GM10248 (cell line): ENCODE measurements around the gene TMEM63A.

Source experiments
- CTCF ChIA-PET: fragments of 300-600 bp; sonication (Branson Sonifier 250); formaldehyde crosslinking; extraction: SDS; loops from one replicate; lab custom pipeline; 2021; ENCODE audit warnings: antibody characterized with exemption; lab: Yijun Ruan, JAX
- POLR2A ChIA-PET: fragments of 350-650 bp; sonication (Branson Sonifier 250); formaldehyde crosslinking; extraction: SDS; loops from one replicate; lab custom pipeline; 2020; ENCODE audit warnings: antibody characterized with exemption; lab: Yijun Ruan, JAX
- DNase-seq: peaks from one replicate; pipeline ENCODE4 v3.0.0; 2012; ENCODE audit errors: extremely low spot score
- TF ChIP-seq, protein P1 (sequence below): IDR thresholded peaks from 2 replicates; pipeline ENCODE4 v1.5.1; 2012; ENCODE audit warnings: mild to moderate bottlenecking, low read depth; ENCODE audit errors: extremely low read depth, missing control alignments, control extremely low read depth

The TMEM63A gene

DNA sequence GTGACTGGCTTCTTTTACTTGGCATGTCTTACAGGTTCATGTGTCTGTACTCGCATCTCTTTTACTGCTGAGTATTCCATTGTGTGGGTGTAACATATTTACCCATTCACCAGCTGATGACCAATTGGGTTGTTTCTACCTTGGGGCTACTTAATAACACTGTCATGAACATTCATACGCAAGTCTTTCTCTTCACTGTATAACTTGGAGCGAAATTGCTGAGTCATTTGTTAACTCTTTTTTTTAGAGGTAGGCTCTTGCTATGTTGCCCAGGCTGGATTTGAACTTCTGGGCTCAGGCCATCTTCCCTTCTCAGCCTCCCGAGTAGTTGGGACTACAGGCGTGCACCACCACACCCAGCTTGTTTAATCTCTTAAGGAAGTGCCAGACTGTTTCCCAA, 35.4 kb upstream of the TMEM63A start:
- TF ChIP-seq, protein P1, sequence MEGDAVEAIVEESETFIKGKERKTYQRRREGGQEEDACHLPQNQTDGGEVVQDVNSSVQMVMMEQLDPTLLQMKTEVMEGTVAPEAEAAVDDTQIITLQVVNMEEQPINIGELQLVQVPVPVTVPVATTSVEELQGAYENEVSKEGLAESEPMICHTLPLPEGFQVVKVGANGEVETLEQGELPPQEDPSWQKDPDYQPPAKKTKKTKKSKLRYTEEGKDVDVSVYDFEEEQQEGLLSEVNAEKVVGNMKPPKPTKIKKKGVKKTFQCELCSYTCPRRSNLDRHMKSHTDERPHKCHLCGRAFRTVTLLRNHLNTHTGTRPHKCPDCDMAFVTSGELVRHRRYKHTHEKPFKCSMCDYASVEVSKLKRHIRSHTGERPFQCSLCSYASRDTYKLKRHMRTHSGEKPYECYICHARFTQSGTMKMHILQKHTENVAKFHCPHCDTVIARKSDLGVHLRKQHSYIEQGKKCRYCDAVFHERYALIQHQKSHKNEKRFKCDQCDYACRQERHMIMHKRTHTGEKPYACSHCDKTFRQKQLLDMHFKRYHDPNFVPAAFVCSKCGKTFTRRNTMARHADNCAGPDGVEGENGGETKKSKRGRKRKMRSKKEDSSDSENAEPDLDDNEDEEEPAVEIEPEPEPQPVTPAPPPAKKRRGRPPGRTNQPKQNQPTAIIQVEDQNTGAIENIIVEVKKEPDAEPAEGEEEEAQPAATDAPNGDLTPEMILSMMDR = no peak
- no peak for DNase-seq
- ChIA-PET POLR2A (no interaction called here), CTCF (interaction anchor here (2.1 kb wide), 1 partner anchor 443 kb away, joined by 6 read pairs; no protein-coding TSS in a partner anchor)

DNA sequence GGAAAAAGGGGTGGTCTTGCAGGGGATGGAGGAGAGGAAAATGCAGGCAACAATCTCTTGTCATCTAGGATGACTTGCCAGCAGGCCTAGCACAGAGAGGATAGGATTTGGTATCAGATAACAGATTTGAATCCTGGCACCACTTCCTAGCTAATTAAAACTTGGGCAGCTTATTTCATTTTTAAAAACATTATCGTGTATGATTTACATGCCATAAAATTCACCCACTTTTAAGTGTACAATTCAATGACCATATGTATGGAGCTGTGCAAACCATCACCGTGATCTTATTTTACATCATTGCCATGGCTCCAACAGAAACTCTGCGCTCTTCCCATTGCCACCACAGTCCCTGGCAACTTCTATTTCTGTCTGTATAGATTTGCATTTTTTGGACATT, 34.9 kb upstream of the TMEM63A start:
- POLR2A ChIA-PET = no interaction called here
- CTCF ChIA-PET = interaction anchor here (1.6 to 2.1 kb wide), 2 partner anchors 22 to 442 kb away, joined by 3 to 6 read pairs; no protein-coding TSS in a partner anchor
- no peak for DNase-seq
- TF ChIP-seq, protein P1 = no peak

DNA sequence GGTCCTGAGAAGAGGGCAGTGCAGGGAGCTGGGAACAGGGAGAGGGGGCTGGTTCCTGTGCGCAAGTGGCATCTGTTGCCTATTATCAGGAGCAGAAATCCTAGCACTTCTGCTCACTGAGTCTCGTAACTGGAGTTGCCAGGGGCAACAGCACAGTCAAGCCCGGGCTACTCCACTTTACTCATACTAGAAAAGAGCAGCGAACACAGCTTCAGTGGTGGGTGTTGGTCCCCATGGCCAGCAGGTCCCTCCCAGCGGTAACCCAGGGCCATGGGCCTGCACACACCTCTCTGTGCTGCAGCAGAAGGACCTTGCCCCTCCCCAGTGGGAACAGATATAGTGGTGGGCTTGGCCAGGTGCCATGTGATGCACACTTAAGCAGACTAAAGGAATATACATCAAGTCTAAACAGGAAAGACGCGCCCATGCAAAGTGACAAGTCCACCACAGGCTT, 33.4 kb upstream of the TMEM63A start:
- ChIA-PET CTCF (interaction anchor here (1.6 kb wide), 1 partner anchor 20 kb away, joined by 3 read pairs; no protein-coding TSS in a partner anchor), POLR2A (no interaction called here)
- no peak for DNase-seq
- TF ChIP-seq, protein P1 = no peak

DNA sequence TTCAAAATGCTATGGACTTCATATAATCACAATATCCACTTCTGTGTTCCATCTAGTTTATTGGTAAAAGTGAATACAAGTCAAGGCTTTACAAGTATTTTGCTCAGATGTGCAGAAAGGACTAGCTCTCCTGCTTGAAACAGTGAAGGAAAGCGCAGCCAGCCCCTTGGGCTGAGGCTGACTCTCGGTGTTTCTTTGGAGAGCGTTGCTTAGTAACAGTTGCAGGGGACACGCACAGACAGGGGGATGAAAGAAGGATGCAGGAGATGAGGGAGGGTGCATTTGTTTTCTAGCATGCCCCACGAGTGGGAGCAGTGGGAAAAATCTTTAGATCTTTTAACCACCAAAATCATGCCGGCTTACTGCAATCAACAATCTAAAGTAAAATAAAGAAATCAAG, 32.8 kb upstream of the TMEM63A start:
- DNase-seq = no peak
- ChIA-PET CTCF (no interaction called here), POLR2A (no interaction called here)
- TF ChIP-seq, protein P1 = no peak

DNA sequence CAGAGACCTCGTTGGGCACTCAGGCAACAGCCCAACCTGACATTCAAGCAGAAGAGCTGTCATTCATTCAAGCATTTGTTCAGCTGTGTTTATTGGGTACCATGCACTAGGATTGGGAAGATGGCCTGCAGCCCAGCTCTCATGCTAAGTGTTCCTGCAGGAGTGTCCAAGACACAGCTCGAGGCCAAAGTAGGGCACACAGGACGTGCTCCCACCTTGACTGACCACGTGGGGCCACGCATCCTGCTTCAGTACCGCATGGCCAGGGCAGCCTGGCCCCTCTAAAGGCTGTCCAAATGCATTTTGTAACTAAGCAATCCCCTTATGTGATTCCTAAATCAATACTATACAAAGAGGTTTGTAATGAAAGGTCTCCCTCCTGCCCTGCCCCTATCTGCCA, 32.2 kb upstream of the TMEM63A start:
- no peak for DNase-seq
- TF ChIP-seq, protein P1 = no peak
- ChIA-PET POLR2A (no interaction called here), CTCF (no interaction called here)

DNA sequence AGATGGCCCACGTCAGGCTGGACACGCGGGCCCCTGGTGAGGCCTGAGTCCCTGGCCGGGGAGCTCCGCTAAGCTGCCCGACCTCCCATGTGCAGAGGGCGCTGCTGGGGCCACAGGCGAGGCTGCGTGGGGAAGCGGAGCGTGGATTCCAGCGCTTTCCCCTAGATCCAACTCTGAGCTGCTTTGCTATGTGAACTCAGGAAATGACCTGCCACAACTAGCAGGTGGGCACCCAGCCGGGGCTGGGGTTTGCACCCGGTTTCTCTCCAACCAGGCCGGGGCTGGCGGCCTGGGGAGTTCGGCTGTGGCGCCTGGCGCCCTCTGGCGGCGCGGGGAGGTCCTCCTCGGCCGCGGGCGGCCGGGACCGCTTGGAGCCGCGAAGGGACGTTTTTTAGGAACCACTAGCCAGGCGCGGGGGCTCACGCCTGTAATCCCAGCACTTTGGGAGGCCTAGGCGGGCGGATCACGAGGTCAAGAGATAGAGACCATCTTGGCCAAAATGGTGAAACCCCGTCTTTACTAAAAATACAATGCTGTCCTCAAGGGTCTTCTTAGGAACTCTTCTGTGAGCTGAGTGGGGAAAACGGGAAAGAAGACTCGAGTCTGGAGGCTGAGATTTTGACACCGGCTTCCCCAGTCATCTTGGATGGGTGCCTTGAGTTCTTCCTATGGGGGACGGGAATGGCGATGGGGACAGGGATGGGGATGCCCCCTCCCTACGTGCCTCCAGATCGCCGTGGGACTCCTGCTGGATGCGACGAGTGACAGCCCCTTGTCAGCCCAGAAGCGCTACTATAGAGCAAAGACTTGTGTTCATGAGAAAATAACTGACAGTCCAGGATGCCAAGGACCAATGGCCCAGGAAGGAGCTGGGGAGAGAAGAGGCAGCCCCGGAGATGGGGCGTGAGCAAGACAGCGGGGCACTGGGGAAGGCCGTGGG, 29.3 kb upstream of the TMEM63A start:
- TF ChIP-seq, protein P1 = peak; percentile 79
- CTCF ChIA-PET = interaction anchor here (0.7 to 4.3 kb wide), 25 partner anchors 9 to 444 kb away, joined by 3 to 43 read pairs (median 5); partner anchors contain the start of genes LEFTY1, PYCR2, SRP9 and TMEM63A
- POLR2A ChIA-PET = no interaction called here
- DNase-seq = peak; percentile 82
